Mesothelial cell of epicardium (in vitro differentiated cells): ENCODE measurements around the gene EPS15. TPM values are rescaled to one million over a fixed set of nuclear protein-coding genes. Genes with fewer than 3 reads are reported as not detected.
A peak's percentile ranks its signal among the peaks of the same experiment; 100 is the strongest.
"Not testable (repeated sequence)": the region's sequence is repeated elsewhere in the genome, so short reads cannot be mapped to it uniquely, and the experiment has no call there.

Source experiments
- DNase-seq, 2 experiments: peaks; one replicate each; pipeline ENCODE4 v3.0.0; 2021; ENCODE audit warnings: low spot score in 2 of 2; ENCODE audit not compliant: unreplicated experiment in 2 of 2
- H3K27ac Mint-ChIP-seq: 2 replicates; pipeline ENCODE4 v1.8.0; 2021; ENCODE audit warnings: mixed read lengths
- H3K27me3 Mint-ChIP-seq: 2 replicates; pipeline ENCODE4 v1.8.0; 2021; ENCODE audit warnings: low read depth, mixed read lengths
- H3K36me3 Mint-ChIP-seq: 2 replicates; pipeline ENCODE4 v1.8.0; 2021; ENCODE audit warnings: mixed read lengths
- H3K4me1 Mint-ChIP-seq: 2 replicates; pipeline ENCODE4 v1.8.0; 2021; ENCODE audit warnings: mixed read lengths
- H3K4me3 Mint-ChIP-seq: 2 replicates; pipeline ENCODE4 v1.8.0; 2021; ENCODE audit warnings: mild to moderate bottlenecking, moderate library complexity, mixed read lengths
- H3K9me3 Mint-ChIP-seq: 2 replicates; pipeline ENCODE4 v1.8.0; 2021; ENCODE audit warnings: mixed read lengths
- total RNA-seq: library from RNA; stranded (reverse); gene quantifications from 3 replicates; pipeline ENCODE4 v1.2.1, GENCODE V29; 2021
- TF ChIP-seq, protein P1 (sequence below): fragments of 200-600 bp; sonication (generic); IDR thresholded peaks from one replicate; pipeline ENCODE4 v1.5.0; 2021; ENCODE audit warnings: antibody characterized with exemption; ENCODE audit not compliant: unreplicated experiment

Gene EPS15
- total RNA-seq, 1 donor from 2014 or later: 52.5 TPM

DNA sequence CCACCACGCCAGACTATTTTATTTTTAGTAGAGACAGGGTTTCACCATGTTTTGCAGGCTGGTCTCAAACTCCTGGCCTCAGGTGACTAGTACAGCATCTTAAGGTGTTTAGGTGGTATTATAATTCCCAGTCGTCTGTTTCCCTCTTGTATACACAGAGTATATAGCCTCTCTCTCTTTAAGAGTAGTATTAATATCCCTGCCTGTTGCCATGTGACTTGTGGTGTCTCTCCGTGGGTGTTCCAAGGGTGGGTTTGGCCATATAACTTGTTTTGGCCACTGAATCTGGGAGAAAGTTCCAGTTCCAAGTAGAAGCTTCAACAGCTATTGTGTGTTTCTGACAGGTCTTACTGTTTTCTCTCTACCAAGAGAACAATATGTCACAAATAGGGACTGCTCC, 29.6 kb downstream of the EPS15 start:
- peaks cover 4% of the 10 kb centered on the region for H3K9me3 Mint-ChIP-seq
- peaks cover 2% of the 10 kb centered on the region for H3K4me1 Mint-ChIP-seq
- no peaks in the 10 kb centered on the region for H3K36me3 Mint-ChIP-seq
- TF ChIP-seq, protein P1, sequence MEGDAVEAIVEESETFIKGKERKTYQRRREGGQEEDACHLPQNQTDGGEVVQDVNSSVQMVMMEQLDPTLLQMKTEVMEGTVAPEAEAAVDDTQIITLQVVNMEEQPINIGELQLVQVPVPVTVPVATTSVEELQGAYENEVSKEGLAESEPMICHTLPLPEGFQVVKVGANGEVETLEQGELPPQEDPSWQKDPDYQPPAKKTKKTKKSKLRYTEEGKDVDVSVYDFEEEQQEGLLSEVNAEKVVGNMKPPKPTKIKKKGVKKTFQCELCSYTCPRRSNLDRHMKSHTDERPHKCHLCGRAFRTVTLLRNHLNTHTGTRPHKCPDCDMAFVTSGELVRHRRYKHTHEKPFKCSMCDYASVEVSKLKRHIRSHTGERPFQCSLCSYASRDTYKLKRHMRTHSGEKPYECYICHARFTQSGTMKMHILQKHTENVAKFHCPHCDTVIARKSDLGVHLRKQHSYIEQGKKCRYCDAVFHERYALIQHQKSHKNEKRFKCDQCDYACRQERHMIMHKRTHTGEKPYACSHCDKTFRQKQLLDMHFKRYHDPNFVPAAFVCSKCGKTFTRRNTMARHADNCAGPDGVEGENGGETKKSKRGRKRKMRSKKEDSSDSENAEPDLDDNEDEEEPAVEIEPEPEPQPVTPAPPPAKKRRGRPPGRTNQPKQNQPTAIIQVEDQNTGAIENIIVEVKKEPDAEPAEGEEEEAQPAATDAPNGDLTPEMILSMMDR: no peak
- no peak overlapping the region for H3K4me3 Mint-ChIP-seq
- no peak for DNase-seq
- H3K27ac Mint-ChIP-seq: no peak overlapping the region
- H3K27me3 Mint-ChIP-seq: no peaks in the 10 kb centered on the region

DNA sequence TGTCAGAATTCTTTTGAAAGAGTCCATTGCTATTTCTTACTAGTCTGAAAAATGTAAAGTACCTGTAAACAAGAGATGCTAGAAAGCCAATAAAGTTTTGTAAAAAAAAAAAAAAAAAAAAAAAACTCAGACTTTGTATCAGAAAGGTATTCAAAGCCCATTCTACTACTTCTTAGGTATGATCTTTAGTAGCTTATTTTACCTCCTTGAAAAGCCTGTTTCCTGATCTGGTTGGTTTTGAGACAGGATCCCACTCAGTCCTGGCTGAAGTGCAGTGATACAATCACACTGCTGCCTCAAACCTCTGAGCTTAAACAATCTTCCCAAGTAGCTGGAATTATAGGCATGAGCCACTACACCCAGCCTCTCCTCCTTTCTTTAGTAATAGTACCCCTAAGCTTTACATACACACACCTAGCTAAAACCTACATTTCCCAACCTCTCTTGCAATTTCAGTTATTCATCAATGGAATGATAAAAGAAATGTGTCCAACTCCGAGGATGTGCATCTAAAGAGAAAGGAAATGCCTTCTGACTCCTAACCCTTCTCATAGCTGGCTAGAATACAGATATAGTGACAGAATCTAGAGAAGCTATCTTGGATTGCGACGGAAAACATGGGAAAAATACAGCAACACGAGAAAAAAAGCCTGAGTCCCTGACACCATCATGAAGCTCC, 30.6 kb downstream of the EPS15 start:
- no peak overlapping the region for H3K4me3 Mint-ChIP-seq
- H3K27ac Mint-ChIP-seq: peak overlapping the region; percentile 3
- H3K27me3 Mint-ChIP-seq: no peaks in the 10 kb centered on the region
- TF ChIP-seq, protein P1: no peak
- DNase-seq: no peak
- H3K4me1 Mint-ChIP-seq: peaks cover 2% of the 10 kb centered on the region
- H3K36me3 Mint-ChIP-seq: peaks cover 1% of the 10 kb centered on the region
- no peaks in the 10 kb centered on the region for H3K9me3 Mint-ChIP-seq

DNA sequence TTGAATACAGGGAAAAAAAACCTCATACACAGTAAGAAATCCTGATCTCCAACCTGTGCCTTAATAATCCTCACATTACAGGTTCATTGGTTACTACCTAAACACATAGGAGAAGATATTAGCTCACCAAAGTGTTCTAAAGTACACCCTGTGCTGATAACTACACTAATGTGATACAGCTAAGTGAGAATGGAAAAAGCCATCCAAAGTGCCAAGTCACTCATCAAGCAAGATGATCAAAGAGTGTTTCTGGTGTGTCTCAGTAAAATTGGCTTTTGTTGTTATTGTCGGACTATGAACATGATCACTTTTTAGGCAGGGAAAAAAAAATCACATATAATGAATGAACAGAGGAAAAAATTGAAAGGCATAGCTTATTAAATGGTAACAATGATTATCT, 31.4 kb downstream of the EPS15 start:
- Mint-ChIP-seq H3K4me3 (no peak overlapping the region), H3K9me3 (no peaks in the 10 kb centered on the region), H3K4me1 (peaks cover 2% of the 10 kb centered on the region), H3K27me3 (no peaks in the 10 kb centered on the region), H3K36me3 (peaks cover 1% of the 10 kb centered on the region), H3K27ac (no peak overlapping the region)
- DNase-seq: no peak
- TF ChIP-seq, protein P1: no peak

GRCh38 chr1:51484591-51484990, 34.5 kb downstream of the EPS15 start:
- Mint-ChIP-seq H3K4me1 (no peaks in the 10 kb centered on the region), H3K4me3 (no peak overlapping the region), H3K36me3 (peaks cover 22% of the 10 kb centered on the region), H3K9me3 (peaks cover 7% of the 10 kb centered on the region), H3K27me3 (no peaks in the 10 kb centered on the region), H3K27ac (no peak overlapping the region)
- TF ChIP-seq, protein P1: no peak
- no peak for DNase-seq

GRCh38 chr1:51482881-51483280, 36.2 kb downstream of the EPS15 start:
- Mint-ChIP-seq H3K27me3 (no peaks in the 10 kb centered on the region), H3K4me3 (no peak overlapping the region), H3K27ac (no peak overlapping the region), H3K9me3 (peaks cover 17% of the 10 kb centered on the region), H3K4me1 (no peaks in the 10 kb centered on the region), H3K36me3 (peaks cover 33% of the 10 kb centered on the region)
- DNase-seq: no peak
- TF ChIP-seq, protein P1: no peak

DNA sequence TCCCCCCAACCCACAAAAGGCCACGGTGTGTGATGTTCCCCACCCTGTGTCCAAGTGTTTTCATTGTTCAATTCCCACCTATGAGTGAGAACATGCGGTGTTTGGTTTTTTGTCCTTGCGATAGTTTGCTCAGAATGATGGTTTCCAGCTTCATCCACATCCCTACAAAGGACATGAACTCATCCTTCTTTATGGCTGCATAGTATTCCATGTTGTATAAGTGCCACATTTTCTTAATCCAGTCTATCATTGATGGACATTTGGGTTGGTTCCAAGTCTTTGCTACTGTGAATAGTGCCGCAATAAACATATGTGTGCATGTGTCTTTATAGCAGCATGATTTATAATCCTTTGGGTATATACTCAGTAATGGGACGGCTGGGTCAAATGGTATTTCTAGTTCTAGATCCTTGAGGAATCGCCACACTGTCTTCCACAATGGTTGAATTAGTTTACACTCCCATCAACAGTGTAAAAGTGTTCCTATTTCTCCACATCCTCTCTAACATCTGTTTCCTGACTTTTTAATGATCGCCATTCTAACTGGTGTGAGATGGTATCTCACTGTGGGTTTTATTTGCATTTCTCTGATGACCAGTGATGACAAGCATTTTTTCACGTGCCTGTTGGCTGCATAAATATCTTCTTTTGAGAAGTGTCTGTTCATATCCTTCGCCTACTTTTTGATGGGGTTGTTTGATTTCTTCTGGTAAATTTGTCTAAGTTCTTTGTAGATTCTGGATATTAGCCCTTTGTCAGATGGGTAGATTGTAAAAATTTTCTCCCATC, 44.0 kb downstream of the EPS15 start:
- Mint-ChIP-seq H3K36me3 (peaks cover 44% of the 10 kb centered on the region), H3K9me3 (peaks cover 32% of the 10 kb centered on the region)
- H3K4me3 Mint-ChIP-seq, H3K27ac Mint-ChIP-seq, DNase-seq, H3K4me1 Mint-ChIP-seq, H3K27me3 Mint-ChIP-seq: not testable (repeated sequence)
